Left ventricle myocardium inferior (tissue), 1 donor: ENCODE data around the gene ZBTB33. TPM values are rescaled to one million over a fixed set of nuclear protein-coding genes. Genes with fewer than 3 reads are reported as not detected.

Source experiments
- DNase-seq: peaks from one replicate; pipeline ENCODE4 v3.0.0-alpha.2; 2020
- H3K27ac ChIP-seq: fragments of 200-600 bp; replicated peaks from 2 replicates; pipeline ENCODE4 v1.8.0; 2021
- H3K27me3 ChIP-seq: fragments of 200-600 bp; 2 replicates; pipeline ENCODE4 v1.8.0; 2021; ENCODE audit warnings: low read depth
- H3K36me3 ChIP-seq: fragments of 200-600 bp; 2 replicates; pipeline ENCODE4 v1.8.0; 2021
- H3K4me1 ChIP-seq: fragments of 200-600 bp; 2 replicates; pipeline ENCODE4 v1.8.0; 2021
- H3K4me3 ChIP-seq: fragments of 200-600 bp; 2 replicates; pipeline ENCODE4 v1.8.0; 2021; ENCODE audit warnings: mild to moderate bottlenecking, moderate library complexity
- H3K9me3 ChIP-seq: fragments of 200-600 bp; replicated peaks from 2 replicates; pipeline ENCODE4 v1.8.0; 2021
- intact Hi-C: fragments of 100-400 bp; cut with micrococcal nuclease; formaldehyde crosslinking; loops from one replicate; pipeline ENCODE4 v1.11.0; 2022
- total RNA-seq: library from RNA; stranded (reverse); fragmentation: NEBNext Ultra II Directional; extraction: Animal tissue kit (Norgen Biotek cat#: 25700); gene quantifications from one replicate; pipeline ENCODE4 v1.2.1, GENCODE V29; 2021
- TF ChIP-seq, protein P1 (sequence below): fragments of 200-600 bp; IDR thresholded peaks from 2 replicates; pipeline ENCODE4 v1.8.0; 2021; ENCODE audit warnings: antibody characterized with exemption, mild to moderate bottlenecking, borderline replicate concordance
- donor health status: DM: no; HTN: yes; CAD: no; lungs with severe emphysema.

The ZBTB33 gene
- total RNA-seq, 1 donor from 2014 or later = 6.0 TPM

DNA sequence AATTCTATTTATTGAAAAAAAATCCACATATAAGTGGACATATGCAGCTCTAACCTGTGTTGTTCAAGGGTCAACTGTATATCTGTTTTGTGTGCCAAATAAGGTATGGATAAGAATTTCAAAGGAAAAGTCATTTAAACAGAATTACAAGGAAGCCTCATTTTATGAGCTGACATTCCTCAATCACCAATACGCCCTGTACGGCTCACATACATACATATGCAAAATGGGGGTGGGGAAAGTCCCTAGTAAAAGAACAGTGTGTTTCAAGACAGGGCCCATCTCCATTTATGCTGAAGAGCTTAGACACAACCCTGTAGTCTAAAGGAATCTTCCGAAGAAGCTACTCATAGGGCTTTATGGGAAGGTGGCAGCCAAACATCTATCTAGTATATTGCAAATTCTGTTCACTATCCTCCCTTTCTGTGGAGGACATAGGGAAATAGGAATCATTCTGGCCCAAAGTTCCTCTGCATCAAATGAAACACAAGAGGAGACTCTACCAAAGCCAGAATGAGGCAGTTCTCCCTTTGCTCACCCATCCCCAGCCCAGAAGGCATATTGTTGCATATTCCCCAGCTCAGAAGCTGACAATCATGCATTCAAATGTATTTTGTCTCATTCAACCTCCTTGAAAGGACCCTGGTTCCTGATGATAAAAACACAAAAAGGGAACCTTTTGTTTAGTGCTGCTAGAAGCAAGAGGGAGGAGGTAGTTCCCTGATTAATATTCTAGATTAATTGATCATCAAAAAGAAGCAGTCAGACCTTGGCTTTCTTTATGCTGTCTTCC lies 13.7 kb upstream of the ZBTB33 start:
- Histone ChIP-seq H3K27me3 (no peaks in the 10 kb centered on the region), H3K27ac (no peak overlapping the region), H3K4me1 (no peaks in the 10 kb centered on the region), H3K9me3 (no peaks in the 10 kb centered on the region), H3K36me3 (no peaks in the 10 kb centered on the region), H3K4me3 (no peak overlapping the region)
- TF ChIP-seq, protein P1, sequence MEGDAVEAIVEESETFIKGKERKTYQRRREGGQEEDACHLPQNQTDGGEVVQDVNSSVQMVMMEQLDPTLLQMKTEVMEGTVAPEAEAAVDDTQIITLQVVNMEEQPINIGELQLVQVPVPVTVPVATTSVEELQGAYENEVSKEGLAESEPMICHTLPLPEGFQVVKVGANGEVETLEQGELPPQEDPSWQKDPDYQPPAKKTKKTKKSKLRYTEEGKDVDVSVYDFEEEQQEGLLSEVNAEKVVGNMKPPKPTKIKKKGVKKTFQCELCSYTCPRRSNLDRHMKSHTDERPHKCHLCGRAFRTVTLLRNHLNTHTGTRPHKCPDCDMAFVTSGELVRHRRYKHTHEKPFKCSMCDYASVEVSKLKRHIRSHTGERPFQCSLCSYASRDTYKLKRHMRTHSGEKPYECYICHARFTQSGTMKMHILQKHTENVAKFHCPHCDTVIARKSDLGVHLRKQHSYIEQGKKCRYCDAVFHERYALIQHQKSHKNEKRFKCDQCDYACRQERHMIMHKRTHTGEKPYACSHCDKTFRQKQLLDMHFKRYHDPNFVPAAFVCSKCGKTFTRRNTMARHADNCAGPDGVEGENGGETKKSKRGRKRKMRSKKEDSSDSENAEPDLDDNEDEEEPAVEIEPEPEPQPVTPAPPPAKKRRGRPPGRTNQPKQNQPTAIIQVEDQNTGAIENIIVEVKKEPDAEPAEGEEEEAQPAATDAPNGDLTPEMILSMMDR = no peak
- no peak for DNase-seq
- intact Hi-C loops = no loop called here

DNA sequence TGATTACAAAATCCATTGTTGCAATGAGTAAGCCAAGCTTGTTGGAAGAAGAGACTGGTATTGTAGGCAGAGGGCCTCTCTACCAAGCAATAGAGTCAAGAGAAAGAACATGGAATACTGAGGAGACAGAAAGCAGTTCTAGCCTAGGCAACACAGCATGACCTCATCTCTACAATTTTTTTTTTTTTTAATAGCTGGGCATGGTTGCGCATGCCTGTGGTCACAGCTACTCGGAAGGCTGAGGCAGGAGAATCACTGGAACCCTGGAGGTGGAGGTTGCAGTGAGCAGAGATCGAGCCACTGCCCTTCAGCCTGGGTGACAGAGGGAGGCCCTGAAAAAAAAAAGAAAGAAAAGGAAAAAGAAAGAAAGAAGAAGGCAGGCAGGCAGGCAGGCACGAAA lies 11.7 kb upstream of the ZBTB33 start:
- Histone ChIP-seq H3K27ac (no peak overlapping the region), H3K36me3 (no peaks in the 10 kb centered on the region), H3K4me1 (peaks cover 6% of the 10 kb centered on the region), H3K4me3 (no peak overlapping the region), H3K27me3 (no peaks in the 10 kb centered on the region), H3K9me3 (no peaks in the 10 kb centered on the region)
- intact Hi-C loops = no loop called here
- TF ChIP-seq, protein P1 = no peak
- DNase-seq = no peak

DNA sequence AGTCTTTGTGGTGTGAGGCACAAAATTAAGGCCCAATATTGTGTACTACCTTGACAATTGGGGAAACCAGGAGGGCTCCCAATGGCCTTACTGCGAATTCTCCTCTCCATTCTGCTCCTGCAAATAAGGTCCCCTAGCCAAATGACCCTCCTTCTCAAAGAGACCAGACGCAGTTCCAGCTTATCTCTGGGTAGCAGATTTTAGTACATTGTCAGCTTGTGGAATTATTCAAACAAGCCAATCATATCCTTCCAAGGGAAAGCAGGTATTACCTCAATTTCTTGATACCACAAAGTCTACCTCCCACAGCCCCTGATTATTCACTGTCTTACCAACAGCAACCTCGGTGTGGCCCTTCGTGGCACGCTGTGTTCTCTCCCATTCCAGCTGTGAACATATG lies 7.8 kb upstream of the ZBTB33 start:
- TF ChIP-seq, protein P1 = no peak
- DNase-seq = no peak
- intact Hi-C loops = no loop called here

DNA sequence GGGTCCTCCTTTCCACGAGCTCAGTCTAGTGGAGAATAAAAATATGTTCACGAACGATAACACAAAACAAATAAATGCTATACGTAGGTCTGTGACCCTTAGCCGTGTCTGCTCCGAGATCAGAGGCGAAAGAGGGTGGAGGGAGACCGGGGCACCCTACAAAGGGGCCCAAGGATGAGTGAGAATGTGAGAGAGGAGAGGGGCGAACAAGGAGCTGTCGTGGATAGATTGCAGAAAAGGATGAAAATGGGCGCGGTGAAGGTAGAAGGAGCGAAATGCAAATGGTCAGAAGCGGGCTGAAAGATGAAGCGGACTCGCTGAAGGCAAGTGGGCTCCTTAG lies 6.2 kb upstream of the ZBTB33 start:
- intact Hi-C loops = no loop called here
- peak overlapping the region; percentile 80 for H3K4me3 ChIP-seq
- H3K36me3 ChIP-seq = no peaks in the 10 kb centered on the region
- H3K27ac ChIP-seq = peak overlapping the region; percentile 93
- no peaks in the 10 kb centered on the region for H3K27me3 ChIP-seq
- TF ChIP-seq, protein P1 = no peak
- H3K9me3 ChIP-seq = no peaks in the 10 kb centered on the region
- H3K4me1 ChIP-seq = peaks cover 11% of the 10 kb centered on the region
- DNase-seq = no peak

More for the DNA sequence above, 7.8 kb upstream of the ZBTB33 start:
- no peaks in the 10 kb centered on the region for H3K27me3 ChIP-seq
- H3K4me1 ChIP-seq = peaks cover 11% of the 10 kb centered on the region
- no peak overlapping the region for H3K4me3 ChIP-seq
- no peaks in the 10 kb centered on the region for H3K36me3 ChIP-seq
- H3K27ac ChIP-seq = no peak overlapping the region
- H3K9me3 ChIP-seq = no peaks in the 10 kb centered on the region

DNA sequence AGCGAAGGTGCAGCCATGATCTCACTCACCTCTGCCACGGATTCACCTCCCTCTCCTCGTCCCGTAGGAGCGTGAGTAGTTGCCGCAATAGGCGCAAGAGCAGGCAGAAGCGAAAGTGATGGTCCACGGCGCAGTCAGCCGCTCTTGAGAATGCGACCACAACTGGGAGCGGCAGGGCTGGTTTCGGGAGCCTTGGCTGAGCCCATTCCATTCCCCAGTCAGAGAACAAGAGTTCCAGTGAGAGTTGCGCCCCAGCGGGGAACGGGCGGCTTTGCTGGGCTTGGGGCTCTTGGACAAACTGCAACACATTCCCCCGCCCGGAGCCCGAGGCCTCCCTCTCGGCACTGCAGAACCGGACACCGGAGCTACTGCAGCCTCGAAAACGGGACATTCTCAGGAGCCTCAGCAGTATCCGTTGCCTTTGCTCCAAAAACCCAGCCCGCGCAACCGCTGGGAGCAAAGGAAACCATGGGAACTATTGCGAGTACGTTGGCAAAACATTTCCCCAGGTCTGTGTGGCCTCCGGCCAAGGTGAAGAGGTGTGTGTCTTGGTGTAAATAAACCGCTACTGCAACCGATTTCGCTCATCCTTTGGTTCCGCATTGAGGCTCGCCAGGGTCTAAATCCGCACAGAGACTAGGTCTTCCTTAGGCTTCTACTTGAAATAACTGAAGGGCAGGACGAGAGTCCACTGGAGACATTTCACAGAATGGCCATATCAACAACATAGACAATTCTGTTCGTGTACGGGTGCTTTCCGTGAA lies 5.7 kb upstream of the ZBTB33 start:
- intact Hi-C loops = no loop called here
- H3K27ac ChIP-seq = peak overlapping the region; percentile 93
- peak overlapping the region; percentile 80 for H3K4me3 ChIP-seq
- H3K36me3 ChIP-seq = no peaks in the 10 kb centered on the region
- no peaks in the 10 kb centered on the region for H3K9me3 ChIP-seq
- TF ChIP-seq, protein P1 = no peak
- peaks cover 12% of the 10 kb centered on the region for H3K4me1 ChIP-seq
- no peaks in the 10 kb centered on the region for H3K27me3 ChIP-seq
- DNase-seq = peak; percentile 69
